Calu3 (cell line): ENCODE measurements around the gene CTSS. TPM values are rescaled to one million over a fixed set of nuclear protein-coding genes. Genes with fewer than 3 reads are reported as not detected.

Experiments
- BruUV-seq: library from RNA; stranded (reverse); fragments of 400-500 nt; replicated peaks from 2 replicates; lab custom pipeline; 2021; lab: Mats Ljungman, UMichigan
- CTCF ChIA-PET: fragments of 300-600 bp; sonication (Branson Sonifier 250); formaldehyde crosslinking; loops from one replicate; lab custom pipeline; 2022; ENCODE audit warnings: antibody characterized with exemption; lab: Charles Lee
- DNase-seq: peaks from one replicate; pipeline ENCODE4 v3.0.0; 2022
- H3K27ac Mint-ChIP-seq: one replicate; pipeline ENCODE4 v1.8.0; 2022; ENCODE audit warnings: mixed read lengths; ENCODE audit not compliant: unreplicated experiment
- H3K27me3 Mint-ChIP-seq: one replicate; pipeline ENCODE4 v1.8.0; 2022; ENCODE audit warnings: mixed read lengths; ENCODE audit not compliant: unreplicated experiment
- H3K36me3 Mint-ChIP-seq: one replicate; pipeline ENCODE4 v1.8.0; 2022; ENCODE audit warnings: mild to moderate bottlenecking, moderate library complexity, mixed read lengths; ENCODE audit not compliant: insufficient read depth, unreplicated experiment
- H3K4me1 Mint-ChIP-seq: one replicate; pipeline ENCODE4 v1.8.0; 2022; ENCODE audit warnings: mild to moderate bottlenecking, low read depth, mixed read lengths; ENCODE audit not compliant: unreplicated experiment
- H3K4me3 Mint-ChIP-seq: one replicate; pipeline ENCODE4 v1.8.0; 2022; ENCODE audit warnings: mild to moderate bottlenecking, low read depth, moderate library complexity, mixed read lengths; ENCODE audit not compliant: unreplicated experiment
- H3K9me3 Mint-ChIP-seq: one replicate; pipeline ENCODE4 v1.8.0; 2022; ENCODE audit warnings: low read depth, mixed read lengths; ENCODE audit not compliant: unreplicated experiment
- CTCF ChIP-seq: fragments of 200-600 bp; IDR thresholded peaks from one replicate; pipeline ENCODE4 v1.8.0; 2022; ENCODE audit warnings: antibody characterized with exemption; ENCODE audit not compliant: unreplicated experiment
- intact Hi-C: fragments of 100-400 bp; cut with micrococcal nuclease; formaldehyde crosslinking; loops from one replicate; pipeline ENCODE4 v1.10.0; 2022; ENCODE audit not compliant: unreplicated experiment
- total RNA-seq: library from RNA; stranded (reverse); gene quantifications from 2 replicates; pipeline ENCODE4 v1.2.3, GENCODE V29; 2022

Gene CTSS
- total RNA-seq, 1 experiment from 2014 or later: 144 TPM

- peaks cover 12% of the 10 kb centered on the region for H3K4me1 Mint-ChIP-seq
- no peak for TF ChIP-seq CTCF
- peaks cover 50% of the 10 kb centered on the region for H3K36me3 Mint-ChIP-seq
- H3K4me3 Mint-ChIP-seq: peak within 1 kb of the TSS; percentile 74
- no TSS peak for BruUV-seq
- CTCF ChIA-PET: interaction anchor here (0.5 to 2.2 kb wide), 15 partner anchors 10 to 284 kb away, joined by 3 to 19 read pairs (median 3); partner anchors contain the start of genes ENSA and MCL1
- H3K27ac Mint-ChIP-seq: peak within 1 kb of the TSS; percentile 63
- no peaks in the 10 kb centered on the region for H3K9me3 Mint-ChIP-seq
- intact Hi-C loops: loop anchor here (2.0 to 10.0 kb wide), 3 partner anchors 28 to 132 kb away; partner anchors contain the start of gene ENSA
- no peaks in the 10 kb centered on the region for H3K27me3 Mint-ChIP-seq
- DNase-seq: peak; percentile 97
These were observed 68.3 kb downstream of the CTSS start, which contains the start of gene GOLPH3L for GRCh38 chr1:150696995-150697927. GOLPH3L (minus strand) TSS chr1:150697154; CDS start chr1:150694838, 2,316 bp downstream.

- BruUV-seq: no TSS peak
- Mint-ChIP-seq H3K4me3 (peak overlapping the region; percentile 74), H3K27ac (peak overlapping the region; percentile 63), H3K27me3 (no peaks in the 10 kb centered on the region), H3K4me1 (peaks cover 12% of the 10 kb centered on the region), H3K9me3 (no peaks in the 10 kb centered on the region), H3K36me3 (peaks cover 52% of the 10 kb centered on the region)
- CTCF ChIA-PET: interaction anchor here (0.7 to 2.2 kb wide), 11 partner anchors 10 to 164 kb away, joined by 3 to 19 read pairs (median 4); partner anchors contain the start of genes ENSA and MCL1
- no peak for DNase-seq
- no peak for TF ChIP-seq CTCF
- intact Hi-C loops: loop anchor here (2.0 to 10.0 kb wide), 3 partner anchors 28 to 132 kb away; partner anchors contain the start of gene ENSA
These were observed 69.0 kb downstream of the CTSS start for GRCh38 chr1:150696590-150696989.

GRCh38 chr1:150696162-150696561 is 69.4 kb downstream of the CTSS start:
- CTCF ChIA-PET: interaction anchor here (0.6 to 2.2 kb wide), 6 partner anchors 9 to 165 kb away, joined by 3 to 19 read pairs (median 4); partner anchors contain the start of gene ENSA
- peak overlapping the region; percentile 74 for H3K4me3 Mint-ChIP-seq
- H3K27ac Mint-ChIP-seq: peak overlapping the region; percentile 63
- TF ChIP-seq CTCF: no peak
- peaks cover 56% of the 10 kb centered on the region for H3K36me3 Mint-ChIP-seq
- H3K27me3 Mint-ChIP-seq: no peaks in the 10 kb centered on the region
- BruUV-seq: TSS peak; percentile 54
- intact Hi-C loops: loop anchor here (2.0 to 10.0 kb wide), 3 partner anchors 27 to 131 kb away; partner anchors contain the start of gene ENSA
- peaks cover 12% of the 10 kb centered on the region for H3K4me1 Mint-ChIP-seq
- no peak for DNase-seq
- H3K9me3 Mint-ChIP-seq: no peaks in the 10 kb centered on the region

GRCh38 chr1:150695561-150695960 is 70.0 kb downstream of the CTSS start:
- Mint-ChIP-seq H3K27ac (no peak overlapping the region), H3K36me3 (peaks cover 60% of the 10 kb centered on the region), H3K9me3 (no peaks in the 10 kb centered on the region), H3K4me3 (peak overlapping the region; percentile 74), H3K27me3 (no peaks in the 10 kb centered on the region), H3K4me1 (peaks cover 12% of the 10 kb centered on the region)
- DNase-seq: no peak
- CTCF ChIA-PET: interaction anchor here (0.6 to 2.2 kb wide), 5 partner anchors 9 to 164 kb away, joined by 3 to 12 read pairs (median 4); partner anchors contain the start of gene ENSA
- TF ChIP-seq CTCF: no peak
- intact Hi-C loops: loop anchor here (10.0 kb wide), 2 partner anchors 71 to 131 kb away; partner anchors contain the start of gene ENSA
- no TSS peak for BruUV-seq
